Peyer's patch (tissue), 4 donors: Measurements from ENCODE around the gene RPTOR. TPM values are rescaled to one million over a fixed set of nuclear protein-coding genes. Genes with fewer than 3 reads are reported as not detected.

Experiments
- DNase-seq, 3 donors: peaks; one replicate each; pipeline ENCODE4 v3.0.0-alpha.2; 2017 to 2019
- H3K27ac ChIP-seq, 4 donors: fragments of 200-600 bp; sonication (generic); one replicate each; pipeline ENCODE4 v1.5.1; 2016 to 2019
- H3K27me3 ChIP-seq, 2 donors: fragments of 200-600 bp; sonication (generic); one replicate each; pipeline ENCODE4 v1.5.1; 2019
- H3K36me3 ChIP-seq, 3 donors: fragments of 200-600 bp; sonication (generic); one replicate each; pipeline ENCODE4 v1.5.1; 2016 to 2019
- H3K4me1 ChIP-seq, 4 donors: fragments of 200-600 bp; sonication (generic); one replicate each; pipeline ENCODE4 v1.5.1; 2016 to 2019
- H3K4me3 ChIP-seq, 4 donors: fragments of 200-600 bp; sonication (generic); 1 replicate in 3 of 4; 2 replicates in 1 of 4; pipeline ENCODE4 v1.5.1; 2016 to 2019; ENCODE audit warnings: mild to moderate bottlenecking in 1 of 4
- H3K9me3 ChIP-seq, 4 donors: fragments of 200-600 bp; sonication (generic); one replicate each; pipeline ENCODE4 v1.5.1; 2016 to 2019; ENCODE audit warnings: mild to moderate bottlenecking in 1 of 4
- CTCF ChIP-seq, 6 experiments: fragments of 450-650 bp in 4 of 6; fragments of 200-600 bp in 2 of 6; sonication (generic) in 1 of 6; IDR thresholded peaks; one replicate each; pipeline ENCODE4 v1.5.1; 2017 to 2019; ENCODE audit warnings: antibody characterized with exemption in 6 of 6, mild to moderate bottlenecking in 3 of 6, moderate library complexity in 1 of 6
- POLR2A ChIP-seq, 2 donors: fragments of 450-650 bp; IDR thresholded peaks; one replicate each; pipeline ENCODE4 v1.5.1; 2017; ENCODE audit warnings: antibody characterized with exemption in 2 of 2, mild to moderate bottlenecking in 2 of 2, moderate library complexity in 2 of 2
- total RNA-seq, 4 donors: library from RNA; depleted of rRNA; stranded (reverse); fragments of >200 nt; gene quantifications; one replicate each; pipeline ENCODE4 v1.1.0, GENCODE V29; 2016

The RPTOR gene
- total RNA-seq, 4 donors from 2014 or later: 42.4 to 73.6 (median 64.2) TPM

GRCh38 chr17:80820331-80820730 is 275.7 kb downstream of the RPTOR start:
- peaks cover 0 to 7% (median 0%) of the 10 kb centered on the region in 3 donors for H3K36me3 ChIP-seq
- peak in 1 of 3 donors; percentile 23 for DNase-seq
- no peak overlapping the region for H3K4me3 ChIP-seq
- H3K9me3 ChIP-seq: no peaks in the 10 kb centered on the region
- no peak overlapping the region for H3K27ac ChIP-seq
- H3K4me1 ChIP-seq: no peaks in the 10 kb centered on the region
- no peaks in the 10 kb centered on the region for H3K27me3 ChIP-seq
- TF ChIP-seq POLR2A (IDR thresholded peaks at IDR 0.05) (no peak), CTCF (IDR thresholded peaks at IDR 0.05) (no peak)

GRCh38 chr17:80821546-80821945 is 276.9 kb downstream of the RPTOR start:
- Histone ChIP-seq H3K4me1 (no peaks in the 10 kb centered on the region), H3K9me3 (no peaks in the 10 kb centered on the region), H3K27ac (no peak overlapping the region), H3K36me3 (peaks cover 0 to 11% (median 0%) of the 10 kb centered on the region in 3 donors), H3K4me3 (no peak overlapping the region), H3K27me3 (no peaks in the 10 kb centered on the region)
- peak in 1 of 3 donors; percentile 24 for DNase-seq
- TF ChIP-seq POLR2A (IDR thresholded peaks at IDR 0.05) (no peak), CTCF (IDR thresholded peaks at IDR 0.05) (no peak)

- DNase-seq: peak in 1 of 3 donors; percentile 30
- Histone ChIP-seq H3K27me3 (no peaks in the 10 kb centered on the region), H3K9me3 (no peaks in the 10 kb centered on the region), H3K36me3 (peaks cover 0 to 11% (median 0%) of the 10 kb centered on the region in 3 donors), H3K27ac (no peak overlapping the region), H3K4me1 (no peaks in the 10 kb centered on the region), H3K4me3 (no peak overlapping the region)
- TF ChIP-seq POLR2A (IDR thresholded peaks at IDR 0.05) (no peak), CTCF (IDR thresholded peaks at IDR 0.05) (no peak)
Observed at GRCh38 chr17:80822021-80822699, 277.5 kb downstream of the RPTOR start.

GRCh38 chr17:80822700-80823410 is 278.2 kb downstream of the RPTOR start:
- TF ChIP-seq CTCF (IDR thresholded peaks at IDR 0.05) (no peak), POLR2A (IDR thresholded peaks at IDR 0.05) (no peak)
- no peaks in the 10 kb centered on the region for H3K9me3 ChIP-seq
- no peaks in the 10 kb centered on the region for H3K4me1 ChIP-seq
- peaks cover 0 to 11% (median 0%) of the 10 kb centered on the region in 3 donors for H3K36me3 ChIP-seq
- H3K4me3 ChIP-seq: no peak overlapping the region
- H3K27me3 ChIP-seq: no peaks in the 10 kb centered on the region
- H3K27ac ChIP-seq: no peak overlapping the region
- peak in 1 of 3 donors; percentile 31 for DNase-seq

GRCh38 chr17:80824549-80825470 is 280.2 kb downstream of the RPTOR start:
- no peak for DNase-seq
- TF ChIP-seq CTCF (IDR thresholded peaks at IDR 0.05): no peak
- TF ChIP-seq POLR2A (IDR thresholded peaks at IDR 0.05): no peak
- Histone ChIP-seq H3K27ac (no peak overlapping the region), H3K4me3 (no peak overlapping the region), H3K9me3 (no peaks in the 10 kb centered on the region), H3K36me3 (peaks cover 0 to 17% (median 0%) of the 10 kb centered on the region in 3 donors), H3K27me3 (no peaks in the 10 kb centered on the region), H3K4me1 (no peaks in the 10 kb centered on the region)
